ENCODE measurements around the gene MARVELD1.
"Not testable (repeated sequence)": the region's sequence is repeated elsewhere in the genome, so short reads cannot be mapped to it uniquely, and the experiment has no call there.

MARVELD1 gene

DNA sequence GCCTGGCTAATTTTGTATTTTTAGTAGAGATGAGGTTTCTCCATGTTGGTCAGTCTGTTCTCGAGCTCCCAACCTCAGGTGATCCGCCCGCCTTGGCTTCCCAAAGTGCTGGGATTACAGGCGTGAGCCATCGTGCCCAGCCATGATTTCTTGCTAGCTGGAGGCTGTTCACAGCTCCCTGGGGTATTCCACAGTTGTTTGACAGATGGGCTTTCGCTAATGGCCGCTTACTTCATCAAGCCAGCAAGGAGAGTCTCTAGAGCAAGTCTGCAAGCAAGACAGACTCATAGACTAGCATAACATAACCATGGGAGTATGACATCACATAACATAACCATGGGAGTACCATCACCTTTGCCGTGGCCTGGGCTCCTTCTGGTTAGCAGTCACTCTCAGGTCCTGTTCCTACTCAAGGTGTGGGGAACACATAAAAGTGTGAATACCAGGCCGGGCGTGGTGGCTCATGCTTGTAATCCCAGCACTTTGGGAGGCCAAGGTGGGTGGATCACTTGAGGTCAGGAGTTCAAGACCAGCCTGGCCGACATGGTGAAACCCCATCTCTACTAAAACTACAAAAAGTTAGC is 15.4 kb upstream of the MARVELD1 start:
- not testable (repeated sequence) for DNase-seq

DNA sequence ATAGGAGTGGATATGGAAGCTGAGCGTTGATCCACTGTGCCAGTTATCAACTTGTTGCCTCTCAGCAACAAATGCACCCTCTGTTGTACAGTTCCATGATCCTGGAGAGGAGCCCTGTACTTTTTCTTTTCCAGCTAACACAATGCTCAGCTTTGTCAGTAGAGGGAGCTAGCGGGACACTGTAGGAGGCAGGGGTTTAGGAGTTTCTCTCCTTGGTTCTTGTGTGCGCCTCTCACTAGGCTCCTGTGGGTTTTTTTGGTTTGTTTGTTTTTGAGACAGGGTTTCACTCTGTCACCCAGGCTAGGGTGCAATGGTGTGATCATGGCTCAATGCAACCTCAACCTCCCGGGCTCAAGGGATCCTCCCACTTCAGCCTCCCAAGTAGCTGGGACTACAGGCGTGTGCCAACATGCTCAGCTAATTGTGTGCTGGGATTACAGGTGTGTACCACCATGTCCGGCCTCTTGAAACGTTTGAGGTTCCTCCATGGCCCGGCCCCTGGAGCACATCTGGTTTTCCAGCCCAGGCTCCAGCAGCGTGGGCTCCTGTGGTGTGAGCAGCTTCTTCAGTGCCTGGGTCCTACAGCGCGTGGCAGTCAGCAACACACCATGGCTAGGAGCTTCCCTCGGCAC is 12.0 kb upstream of the MARVELD1 start:
- peak; percentile 71 for DNase-seq

DNA sequence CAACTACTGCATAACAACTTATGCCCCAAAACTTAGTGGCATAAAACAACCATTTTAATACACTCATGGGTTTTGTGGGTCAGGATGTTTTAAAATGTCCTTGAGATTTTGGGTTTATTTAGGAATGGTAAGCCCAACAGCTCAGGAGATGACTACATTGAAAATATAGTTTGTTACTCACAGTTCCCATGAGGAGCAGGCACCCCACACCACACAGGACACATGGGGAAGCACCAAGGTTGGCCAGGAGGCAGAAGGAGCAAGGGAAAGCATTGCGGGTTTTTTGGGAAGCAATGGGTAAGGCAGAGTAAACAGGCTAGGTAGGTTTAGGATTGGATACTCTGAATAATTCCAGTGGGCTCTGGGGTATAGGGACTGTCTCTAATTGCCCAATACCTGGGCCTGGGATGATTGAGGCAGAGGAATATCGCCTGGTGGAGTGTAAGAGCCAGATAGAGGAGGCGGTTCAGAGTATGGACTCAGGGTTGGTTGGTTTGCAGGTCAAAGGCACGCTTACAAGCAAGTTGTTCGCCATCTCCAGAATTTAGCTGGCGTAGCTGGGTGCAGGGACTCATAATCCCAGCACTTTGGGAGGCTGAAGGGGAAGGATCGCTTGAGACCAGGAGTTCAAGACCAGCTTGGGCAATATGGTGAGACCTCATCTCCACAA is 10.0 kb upstream of the MARVELD1 start:
- DNase-seq, result no peak

GRCh38 chr10:97704341-97704740 is 9.2 kb upstream of the MARVELD1 start:
- DNase-seq, result no peak

DNA sequence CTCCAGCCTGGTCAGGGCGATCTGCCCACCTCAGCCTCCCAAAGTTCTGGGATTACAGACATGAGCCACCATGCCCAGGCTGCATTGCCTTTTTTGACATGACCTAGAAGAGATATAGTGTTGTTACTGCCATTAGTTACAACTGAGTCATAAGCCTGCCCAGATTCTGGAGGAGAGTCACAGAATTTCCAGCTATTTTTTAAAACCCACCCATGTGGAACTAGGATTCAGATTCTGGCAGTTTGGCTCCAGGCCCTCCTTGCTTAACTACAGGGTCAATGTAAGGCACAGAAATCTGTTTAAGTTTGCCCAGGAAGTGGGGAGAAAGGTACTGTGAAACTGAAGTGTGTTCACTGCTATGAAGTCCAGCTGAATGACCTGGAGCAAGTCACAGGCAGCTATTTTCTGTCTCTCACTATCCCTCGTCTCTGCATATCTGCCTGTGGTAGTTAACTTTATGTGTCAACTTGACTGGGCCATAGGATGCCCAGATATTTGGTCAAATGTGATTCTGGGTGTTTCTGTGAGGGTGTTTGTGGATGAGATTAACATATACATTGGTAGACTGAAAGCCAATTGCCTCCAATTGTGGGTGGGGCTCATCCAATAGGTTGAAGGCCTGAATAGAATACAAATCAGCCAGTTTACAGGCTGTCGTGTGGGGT is 8.4 kb upstream of the MARVELD1 start:
- no peak for DNase-seq

- no peak for DNase-seq
Measured at GRCh38 chr10:97707134-97707861, 6.2 kb upstream of the MARVELD1 start.

DNA sequence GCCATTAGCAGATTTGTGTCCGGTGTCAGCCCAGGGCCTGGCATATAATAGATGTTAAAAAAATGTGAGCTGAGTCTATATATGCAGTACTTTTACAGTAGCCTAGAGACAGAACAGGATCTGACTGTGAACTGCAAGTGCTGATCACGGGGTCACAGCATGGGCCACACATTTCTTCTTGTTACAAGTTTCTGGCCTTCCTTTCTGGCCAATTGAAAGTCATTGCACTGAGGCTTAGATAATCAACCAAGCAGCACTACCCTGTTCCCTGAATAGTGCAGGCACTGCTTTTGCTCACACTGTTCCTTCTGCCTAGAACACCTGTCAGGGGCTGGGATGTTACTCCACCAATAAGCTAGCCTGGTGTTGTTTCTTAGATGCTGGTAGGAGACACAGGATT is 5.4 kb upstream of the MARVELD1 start:
- DNase-seq, result no peak

DNA sequence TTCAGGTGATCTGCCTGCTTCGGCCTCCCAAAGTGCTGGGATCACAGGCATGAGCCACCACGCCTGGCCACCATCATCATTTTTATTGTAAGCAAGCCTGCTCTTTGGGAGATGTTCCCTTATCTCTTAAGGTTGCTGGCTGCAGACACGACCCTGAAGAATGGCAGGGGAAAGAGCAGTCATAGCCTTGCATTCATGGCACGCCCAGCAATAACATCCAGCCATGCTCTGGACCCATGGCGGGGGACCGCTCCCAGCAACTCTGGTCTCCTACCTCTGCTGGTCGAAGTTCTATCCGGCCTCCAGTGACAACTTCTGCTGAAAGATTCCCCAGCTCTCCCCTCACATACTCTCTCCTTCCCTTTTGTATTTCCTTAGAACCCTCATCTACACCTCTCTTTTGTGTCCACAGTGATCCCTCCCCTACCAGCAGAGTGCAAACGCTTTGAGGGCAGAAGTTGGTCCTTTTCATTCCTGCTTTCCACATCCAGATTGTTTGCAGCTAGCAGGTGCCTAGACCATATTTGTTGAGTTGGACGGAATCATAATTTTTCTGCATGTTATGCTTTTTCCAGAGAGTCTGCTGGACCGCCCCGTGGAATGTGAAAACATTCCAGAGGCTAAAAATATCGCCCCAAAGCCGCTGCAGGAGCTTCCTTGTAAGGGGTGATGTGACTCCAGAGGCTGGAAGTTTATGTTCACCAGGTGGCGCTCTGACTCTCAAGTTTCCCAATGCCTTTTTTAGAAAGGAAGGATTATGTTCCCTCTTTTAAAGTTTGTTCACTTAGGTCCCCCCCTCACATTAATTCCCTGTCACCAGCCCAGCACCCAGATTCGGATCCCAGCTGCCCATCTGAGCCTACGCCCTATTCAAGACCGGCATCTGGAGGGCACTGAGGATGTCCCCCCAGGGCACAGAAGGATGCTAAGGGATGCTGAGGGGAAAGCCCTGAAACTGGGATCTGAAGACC is 4.3 kb upstream of the MARVELD1 start:
- DNase-seq, result peak; percentile 48

GRCh38 chr10:97711640-97712572 is 1.6 kb upstream of the MARVELD1 start:
- DNase-seq, result no peak

- peak; percentile 58 for DNase-seq
Measured at GRCh38 chr10:97713826-97714400, 383 bp downstream of the MARVELD1 start.

- no peak for DNase-seq
Measured at GRCh38 chr10:97714401-97715258, 1.1 kb downstream of the MARVELD1 start.

GRCh38 chr10:97715259-97715874 is 1.8 kb downstream of the MARVELD1 start:
- no peak for DNase-seq

- DNase-seq, result no peak
Measured at GRCh38 chr10:97717627-97718026, 4.1 kb downstream of the MARVELD1 start.

DNA sequence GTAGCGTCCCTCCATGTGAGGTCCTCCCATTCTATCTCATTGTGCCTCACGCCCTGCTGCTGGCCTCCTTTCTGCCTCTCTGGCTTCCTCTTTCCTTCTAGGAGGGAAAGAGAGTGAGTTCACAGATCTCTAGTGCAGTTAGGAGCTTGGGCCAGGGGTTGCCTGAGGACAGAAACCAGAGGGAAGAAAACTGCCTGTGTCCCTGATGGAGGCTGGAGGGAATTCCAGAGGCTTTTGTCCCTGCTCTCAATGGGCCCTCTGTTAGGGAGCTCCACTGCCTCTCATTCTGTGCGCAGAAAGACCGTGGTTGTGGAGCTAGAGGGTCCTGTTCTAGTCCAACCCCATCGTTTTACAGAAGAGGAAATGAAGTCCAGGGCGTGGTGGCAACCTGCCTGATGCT is 4.6 kb downstream of the MARVELD1 start:
- no peak for DNase-seq

GRCh38 chr10:97718659-97719142 is 5.2 kb downstream of the MARVELD1 start:
- DNase-seq, result no peak

GRCh38 chr10:97719602-97720001 is 6.1 kb downstream of the MARVELD1 start:
- no peak for DNase-seq

DNA sequence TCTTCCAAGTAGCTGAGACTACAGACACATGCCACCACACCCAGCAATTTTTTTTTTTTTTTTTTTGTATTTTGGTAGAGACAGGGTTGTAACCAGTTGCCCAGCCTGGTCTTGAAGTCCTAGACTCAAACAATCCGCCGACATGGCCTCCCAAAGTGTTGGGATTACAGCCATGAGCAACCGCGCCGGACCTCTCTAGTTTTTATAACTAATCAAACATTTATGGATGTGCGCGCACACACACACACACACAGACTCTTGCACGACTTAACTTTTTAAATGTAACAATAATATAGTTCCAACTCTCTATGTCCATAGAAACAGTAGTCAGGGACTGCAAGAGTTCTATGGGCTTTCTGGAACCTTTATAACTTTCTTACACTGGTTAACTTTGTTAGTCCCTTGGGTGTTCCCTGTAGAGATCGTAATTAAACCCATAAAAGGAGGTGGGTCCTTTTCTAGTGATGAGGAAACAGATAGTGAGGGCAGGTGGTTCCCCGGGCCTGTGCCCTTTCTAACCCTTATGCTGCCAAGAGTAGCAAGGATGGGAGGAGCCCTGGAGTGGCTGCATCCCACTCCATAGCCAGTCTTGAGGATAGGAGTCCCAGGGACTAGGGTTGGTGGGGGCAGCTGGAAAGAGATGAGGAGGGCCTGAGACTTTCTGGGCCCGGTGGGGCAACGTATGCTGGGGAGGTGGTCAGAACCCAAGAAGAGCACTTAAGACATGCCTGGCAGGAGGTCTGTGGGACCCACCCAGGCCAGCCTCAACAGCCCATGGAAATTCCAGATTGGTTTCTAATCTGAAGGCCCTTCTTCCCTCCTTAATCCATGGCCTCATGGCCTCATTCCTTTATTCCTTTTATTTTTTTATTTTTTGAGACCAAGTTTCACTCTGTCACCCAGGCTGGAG is 8.6 kb downstream of the MARVELD1 start:
- no peak for DNase-seq

- DNase-seq, result no peak
Measured at GRCh38 chr10:97723001-97723400, 9.5 kb downstream of the MARVELD1 start.

Measured in CD4-positive, alpha-beta T cell treated with Interleukin-17A for 1 hour (primary cell).